Activated CD8-positive, alpha-beta memory T cell treated with anti-CD3 and anti-CD28 coated beads for 1 hour (primary cell): ENCODE data around the gene SCARB1.

Source experiments
- DNase-seq, 2 donors: peaks; one replicate each; pipeline ENCODE4 v3.0.0-alpha.2; 2020; ENCODE audit warnings: low read depth in 1 of 2; ENCODE audit errors: extremely low read depth in 1 of 2

SCARB1 gene

DNA sequence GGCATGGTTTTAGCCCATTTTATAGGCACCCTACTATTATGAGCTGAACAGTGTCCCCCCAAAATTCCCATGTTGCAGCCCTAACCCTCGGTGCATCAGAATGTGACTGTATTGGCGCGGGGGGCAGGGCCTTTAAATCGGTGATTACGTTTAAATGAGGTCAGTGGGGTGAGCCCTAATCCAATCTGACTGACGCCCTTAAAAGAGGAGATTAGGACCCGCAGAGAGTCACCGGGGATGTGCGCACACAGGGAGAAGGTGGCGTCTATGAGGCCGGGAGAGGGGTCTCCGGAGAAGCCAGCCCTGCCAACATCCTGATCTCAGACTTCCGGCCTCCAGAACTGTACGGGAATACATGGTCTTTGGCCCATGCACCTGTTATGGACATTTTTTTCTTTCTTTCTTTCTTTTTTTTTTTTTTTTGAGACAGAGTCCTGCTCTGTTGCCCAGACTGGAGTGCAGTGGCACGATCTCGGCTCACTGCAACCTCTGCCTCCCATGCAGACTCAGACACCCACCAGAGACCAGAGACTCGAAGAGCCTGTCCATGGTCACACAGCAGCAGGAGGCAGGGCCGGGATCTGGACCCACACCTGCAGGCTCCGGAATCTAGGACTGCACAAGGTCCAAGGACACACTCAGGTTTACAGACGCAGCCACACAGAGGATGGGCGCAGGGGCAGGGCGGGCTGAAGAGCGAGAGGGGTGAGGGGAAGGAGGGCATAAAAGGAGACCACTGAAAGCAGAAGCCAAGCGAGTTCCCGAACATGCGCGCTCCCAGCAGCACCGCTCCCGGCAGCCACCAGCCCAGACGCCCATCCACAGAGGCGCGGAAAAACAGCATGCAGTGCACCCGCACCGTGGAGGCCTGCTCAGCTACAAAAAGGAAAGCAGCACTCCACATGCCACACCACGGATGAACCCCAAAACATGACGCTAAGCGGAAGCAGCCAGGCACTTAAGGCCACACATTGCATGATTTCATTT, 19.0 kb downstream of the SCARB1 start:
- no peak for DNase-seq

DNA sequence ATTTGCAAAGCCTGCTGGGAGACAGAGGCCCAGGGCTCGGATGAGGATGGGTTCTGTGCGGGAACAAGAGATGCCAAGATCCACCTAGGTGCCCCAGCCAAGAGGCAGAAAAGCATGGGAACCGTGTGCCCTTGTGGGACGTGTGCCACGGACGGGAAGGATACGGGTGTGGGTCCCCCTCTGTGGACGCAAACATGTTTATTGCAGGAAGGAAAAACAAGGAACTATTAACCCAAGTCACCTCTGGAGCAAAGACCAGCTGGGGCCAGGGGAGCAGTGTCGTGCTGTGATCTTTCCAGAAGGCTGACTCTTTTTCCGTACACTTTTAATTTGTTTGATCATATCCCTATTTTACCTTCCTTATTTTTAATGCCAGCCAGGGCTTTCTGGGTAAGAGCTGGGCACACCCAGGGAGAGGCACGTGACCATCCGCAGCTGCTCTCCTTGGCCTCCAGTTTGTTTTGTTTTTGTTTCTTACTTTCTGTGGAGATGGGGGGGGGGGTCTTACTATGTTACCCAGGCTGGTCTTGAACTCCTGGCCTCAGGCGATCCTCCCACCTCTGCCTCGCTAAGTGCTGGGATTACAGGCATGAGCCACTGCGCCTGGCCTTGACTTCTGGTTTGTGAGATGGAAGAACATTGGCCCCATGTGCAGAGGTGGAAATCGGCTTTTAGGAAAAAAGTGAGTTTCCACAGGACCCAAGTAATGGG, 20.7 kb downstream of the SCARB1 start:
- no peak for DNase-seq

DNA sequence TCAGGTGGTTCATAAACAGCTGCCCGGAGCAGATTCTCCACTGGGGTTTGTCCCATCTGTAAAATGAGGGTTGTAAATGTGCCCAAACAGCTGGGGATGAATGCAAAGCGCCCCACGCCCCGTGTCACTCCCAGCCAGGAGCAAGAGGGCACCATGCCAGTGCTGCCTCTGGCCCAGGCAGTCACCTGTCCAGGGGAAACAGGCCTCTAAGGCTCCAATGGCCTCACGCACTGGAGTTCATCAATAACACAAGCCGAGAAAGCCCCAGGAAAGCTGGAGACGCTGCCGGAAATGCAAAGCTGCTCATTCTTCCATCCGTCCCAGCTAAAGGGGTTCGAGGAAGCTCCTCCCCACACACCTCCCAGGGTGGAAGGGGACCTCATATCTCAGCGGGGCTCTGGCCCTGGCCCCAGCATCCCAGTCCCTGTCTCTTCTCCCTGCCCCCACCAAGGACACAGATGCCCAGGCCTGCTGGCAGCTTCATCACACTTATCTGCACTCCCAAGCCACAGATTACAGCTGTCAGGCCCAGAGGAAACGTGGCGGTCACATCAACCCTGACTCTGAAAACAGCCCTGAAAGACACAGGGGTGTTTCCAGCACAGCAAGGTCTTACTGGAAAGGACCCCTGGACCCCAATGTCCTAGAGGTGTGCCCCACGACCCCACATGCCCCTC, 21.5 kb downstream of the SCARB1 start:
- no peak for DNase-seq

DNA sequence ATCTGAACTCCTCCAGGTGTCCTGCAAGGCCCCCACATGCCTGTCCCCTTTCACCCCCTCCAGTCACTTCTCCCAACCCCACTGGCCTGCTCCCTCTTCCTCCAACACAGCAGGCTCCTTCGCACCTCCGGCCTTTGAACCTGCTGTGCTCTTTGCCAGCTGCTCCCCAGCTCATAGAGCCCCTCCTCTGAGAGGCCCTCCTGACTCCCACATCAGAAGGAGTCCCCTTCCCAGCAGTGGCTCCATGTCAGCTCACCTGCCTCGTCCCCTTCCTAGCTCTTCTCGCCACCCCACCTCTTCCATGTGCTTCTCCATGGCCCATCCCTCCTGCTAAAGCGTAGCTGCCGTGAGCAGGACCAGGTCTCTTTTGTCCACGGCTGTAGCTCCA, 22.1 kb downstream of the SCARB1 start:
- no peak for DNase-seq

DNA sequence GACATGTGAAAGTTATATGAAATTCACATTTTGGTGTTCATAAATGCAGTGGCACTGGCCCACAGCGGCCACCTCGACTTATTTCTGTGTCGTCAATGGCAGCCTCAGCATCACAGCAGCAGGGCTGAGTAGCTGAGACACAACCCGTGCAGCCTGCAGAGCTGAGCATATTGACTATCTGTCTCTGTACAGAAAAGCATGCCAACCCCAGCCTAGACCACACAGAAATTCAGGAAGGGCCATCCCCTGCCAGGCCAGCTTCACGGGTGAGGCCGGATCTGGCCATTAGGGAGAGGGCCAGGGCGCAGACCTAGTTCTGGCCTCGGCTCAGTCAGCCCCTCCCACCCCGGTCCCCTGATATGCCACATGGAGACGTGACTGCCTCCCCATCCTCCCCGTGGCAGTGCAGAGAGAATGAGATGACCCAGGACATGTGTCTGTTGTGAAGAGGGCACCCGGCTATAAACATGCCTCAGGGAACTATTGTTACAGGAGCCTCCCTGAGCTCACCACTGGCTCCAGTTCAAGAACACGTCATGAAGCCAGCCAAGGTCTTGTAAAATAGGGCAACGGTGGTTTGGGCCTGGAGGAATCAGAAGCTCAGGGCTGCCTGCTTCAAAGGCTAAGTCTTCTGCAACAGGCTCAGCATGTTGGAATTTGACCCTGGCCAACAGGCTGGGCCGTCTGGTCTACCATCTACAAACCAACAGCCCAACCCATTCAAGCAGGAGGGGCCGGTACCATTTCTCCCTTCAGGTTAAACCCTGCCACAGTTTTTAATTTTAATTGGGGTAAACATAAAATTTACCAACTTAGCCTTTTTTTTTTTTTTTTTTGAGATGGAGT, 25.5 kb downstream of the SCARB1 start:
- DNase-seq, result no peak

DNA sequence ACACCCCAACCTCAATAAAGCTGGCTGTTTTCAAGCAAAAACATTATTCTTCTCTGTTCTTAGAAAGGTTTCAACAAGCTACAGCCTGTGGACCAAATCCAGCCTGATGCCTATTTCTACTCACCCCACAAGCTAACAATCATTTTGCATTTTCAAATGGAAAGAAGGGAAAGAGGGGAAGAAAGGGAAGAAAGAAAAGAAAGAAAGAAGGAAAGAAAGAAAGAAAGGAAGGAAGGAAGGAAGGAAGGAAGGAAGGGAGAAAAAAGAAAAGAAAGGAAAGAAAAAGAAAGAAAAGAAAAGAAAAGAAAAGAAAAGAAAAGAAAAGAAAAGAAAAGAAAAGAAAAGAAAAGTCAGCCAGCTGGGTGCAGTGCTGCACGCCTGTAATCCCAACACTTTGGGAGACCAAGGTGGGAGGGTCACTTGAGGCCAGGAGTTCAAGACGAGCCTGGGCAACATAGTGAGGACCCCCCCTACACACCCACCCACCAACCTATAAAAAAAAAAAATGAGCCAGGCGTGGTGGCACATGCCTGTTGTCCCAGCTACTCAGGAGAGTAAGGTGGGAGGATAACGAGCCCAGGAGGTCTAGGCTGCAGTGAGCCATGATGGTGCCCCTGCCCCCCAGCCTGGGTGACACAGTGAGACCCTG, 26.3 kb downstream of the SCARB1 start:
- no peak for DNase-seq

DNA sequence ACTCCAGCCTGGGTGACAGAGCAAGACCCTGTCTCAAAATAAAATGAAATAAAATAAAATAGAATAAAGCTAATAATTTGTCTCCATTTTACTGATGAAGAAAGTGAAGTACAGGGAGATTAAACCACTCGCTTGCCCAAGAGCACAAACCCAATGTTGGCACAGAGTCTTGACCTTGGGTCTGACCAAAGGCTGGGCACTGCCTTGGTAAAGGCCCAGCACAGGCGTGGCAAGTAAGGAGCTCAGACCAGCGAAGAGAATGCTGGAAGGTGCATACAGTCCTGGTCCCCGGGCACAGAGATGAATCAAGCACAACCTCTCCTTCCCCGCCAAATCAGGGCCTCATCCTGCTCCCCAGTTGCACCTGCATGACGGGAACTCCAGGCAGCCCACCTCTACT, 26.9 kb downstream of the SCARB1 start:
- no peak for DNase-seq

DNA sequence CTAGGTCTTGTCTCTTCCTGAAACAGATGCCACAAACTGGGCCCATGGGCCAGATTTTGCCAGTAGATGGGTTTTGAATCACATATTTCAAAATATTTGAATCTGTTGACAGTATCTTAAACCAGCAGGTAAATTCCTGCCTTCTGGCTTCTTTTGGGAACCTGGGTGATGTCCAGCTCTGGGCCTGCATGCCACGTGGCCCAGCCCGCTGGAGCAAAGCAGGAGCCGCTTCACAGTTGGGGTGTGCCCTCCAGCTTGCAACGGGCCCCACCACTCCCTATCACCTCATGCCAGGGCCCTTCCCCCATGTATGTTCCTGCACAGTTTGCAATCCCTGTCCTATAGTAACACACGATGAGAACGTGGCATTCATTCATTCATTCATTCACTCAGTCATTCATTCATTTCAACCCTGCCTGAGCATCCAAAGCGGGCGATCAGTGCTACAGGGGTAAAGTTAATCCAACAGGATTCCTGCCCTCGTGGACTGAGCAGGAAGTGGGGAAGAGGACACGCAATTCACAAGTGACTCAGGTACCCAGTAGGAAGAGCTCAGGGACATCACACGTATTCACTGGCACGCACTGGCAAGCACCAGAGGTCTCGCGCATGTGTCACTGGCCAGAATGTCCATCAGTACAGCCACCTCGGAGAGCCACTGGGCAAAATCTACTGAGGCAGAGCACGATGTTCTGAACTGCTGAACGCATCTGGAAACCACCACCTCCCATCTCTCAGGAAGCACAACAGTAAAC, 27.8 kb downstream of the SCARB1 start:
- DNase-seq, result no peak

DNA sequence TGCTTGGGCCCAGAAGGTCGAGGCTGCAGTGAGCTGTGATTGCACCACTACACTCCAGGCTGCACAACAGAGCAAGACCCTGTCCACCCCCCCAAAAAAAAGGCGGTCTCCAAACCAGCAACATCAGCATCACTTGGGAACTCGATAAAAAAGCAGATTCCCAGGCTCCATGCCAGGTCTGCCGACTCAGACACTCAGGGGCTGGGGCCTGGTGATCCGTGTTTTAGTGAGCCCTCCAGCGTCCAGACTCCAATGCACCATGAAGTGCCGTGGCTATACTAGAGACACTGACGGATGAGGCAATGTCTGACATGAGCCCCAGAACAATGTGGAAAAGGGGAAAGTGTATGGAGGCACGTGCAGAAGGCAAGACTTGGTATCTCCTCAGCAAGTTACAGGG, 28.8 kb downstream of the SCARB1 start:
- no peak for DNase-seq

DNA sequence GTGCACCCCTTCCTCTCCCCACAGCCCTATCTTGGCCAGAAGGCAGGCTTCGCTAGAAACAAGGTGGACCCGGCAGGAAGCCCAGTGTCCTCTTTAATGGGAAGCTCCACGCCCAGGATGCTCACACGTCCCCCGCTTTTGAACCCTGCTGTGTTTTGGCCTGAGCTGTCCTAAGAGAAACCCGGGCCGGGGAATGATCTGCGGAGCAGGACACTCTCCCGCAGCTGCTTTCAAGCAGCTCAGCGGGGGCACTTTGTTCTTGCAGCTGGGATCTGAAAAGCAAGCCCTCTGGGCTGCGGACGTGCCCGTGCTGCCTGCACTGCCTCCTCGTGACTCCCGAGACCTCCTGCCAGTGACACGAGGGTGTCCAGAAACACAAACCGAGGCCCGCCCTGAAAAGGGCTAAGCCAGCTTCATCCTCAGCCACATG, 30.0 kb downstream of the SCARB1 start:
- DNase-seq, result no peak

DNA sequence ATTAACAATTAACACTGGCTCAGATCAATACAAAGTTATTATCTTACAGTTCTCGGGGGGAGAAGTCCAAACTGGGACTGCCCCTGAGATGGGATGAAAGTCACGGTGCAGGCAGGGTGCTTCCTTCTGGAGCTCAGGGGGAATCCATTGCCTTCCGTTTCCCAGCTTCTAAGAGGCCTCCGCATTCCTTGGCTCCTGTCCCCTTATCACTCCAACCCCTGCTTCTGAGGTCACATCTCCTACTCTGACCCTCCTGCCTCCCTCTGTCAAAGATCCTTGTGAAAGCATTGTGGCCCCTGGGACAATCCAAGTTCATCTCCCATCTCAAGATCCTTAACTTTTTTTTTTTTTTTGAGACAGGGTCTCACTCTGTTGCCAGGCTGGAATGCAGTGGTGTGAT, 30.8 kb downstream of the SCARB1 start:
- no peak for DNase-seq

DNA sequence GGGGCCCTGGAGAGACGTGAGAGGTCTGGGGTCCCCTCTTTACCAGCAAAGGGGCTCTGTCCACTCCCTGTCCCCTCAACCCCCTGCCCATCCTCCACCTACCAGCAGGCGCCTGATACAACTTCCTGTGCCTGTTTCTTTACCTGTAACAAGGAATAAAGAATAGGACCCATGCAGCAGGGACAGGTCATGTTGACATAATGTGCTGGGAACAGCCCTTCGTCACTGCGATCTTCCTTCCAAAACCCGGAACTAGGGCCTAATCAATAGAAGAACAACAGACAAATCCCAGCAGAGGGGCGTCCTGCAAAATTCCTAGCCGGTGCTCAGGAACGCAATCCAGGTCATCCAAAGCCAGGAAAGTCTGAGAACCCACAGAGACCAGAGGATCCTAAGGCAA, 32.1 kb downstream of the SCARB1 start:
- DNase-seq, result no peak

DNA sequence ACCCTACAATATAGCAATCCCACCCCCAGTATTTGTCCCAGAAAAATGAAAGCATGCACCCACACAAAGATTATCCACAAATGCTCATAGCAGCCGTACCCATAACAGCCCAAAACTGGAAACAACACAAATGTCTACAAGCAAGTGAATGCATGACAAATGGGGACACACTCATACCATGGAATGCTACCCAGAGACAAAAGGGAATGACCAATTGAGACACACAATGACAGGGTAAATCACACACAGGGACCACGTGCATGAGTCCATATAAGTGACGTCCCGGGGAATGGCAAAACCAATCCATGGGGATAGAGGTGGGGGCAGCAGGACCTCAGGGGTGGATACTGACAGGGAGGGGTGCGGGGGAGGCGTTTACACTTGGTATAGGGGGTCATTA, 33.4 kb downstream of the SCARB1 start:
- no peak for DNase-seq

DNA sequence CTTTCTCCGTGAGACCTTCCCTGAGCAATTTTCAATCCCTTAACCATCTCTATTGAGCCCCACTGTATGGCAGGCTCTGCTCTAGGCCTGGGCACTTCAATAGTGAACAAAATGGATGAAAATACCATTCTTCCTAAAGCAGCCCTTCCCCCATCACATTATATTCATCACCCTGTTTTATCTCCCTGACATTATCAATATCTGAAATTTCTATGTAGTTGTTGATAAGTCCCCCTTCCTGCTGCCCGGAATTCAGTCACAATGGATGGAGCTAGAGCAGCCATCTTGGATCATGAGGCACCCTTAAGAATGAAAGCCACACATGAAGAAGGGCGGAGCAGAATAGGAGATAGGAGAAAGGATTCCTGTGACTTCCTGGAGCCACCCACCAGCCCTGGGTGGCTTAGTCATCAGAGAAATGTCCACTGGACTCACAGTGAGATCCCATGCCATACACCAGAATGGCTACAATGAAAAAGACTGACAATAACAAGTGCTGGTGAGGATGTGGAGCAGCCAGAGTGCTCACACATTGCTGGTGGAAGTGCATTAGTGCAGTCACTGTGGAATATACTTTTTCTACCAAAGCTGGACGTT, 33.9 kb downstream of the SCARB1 start:
- DNase-seq, result no peak

DNA sequence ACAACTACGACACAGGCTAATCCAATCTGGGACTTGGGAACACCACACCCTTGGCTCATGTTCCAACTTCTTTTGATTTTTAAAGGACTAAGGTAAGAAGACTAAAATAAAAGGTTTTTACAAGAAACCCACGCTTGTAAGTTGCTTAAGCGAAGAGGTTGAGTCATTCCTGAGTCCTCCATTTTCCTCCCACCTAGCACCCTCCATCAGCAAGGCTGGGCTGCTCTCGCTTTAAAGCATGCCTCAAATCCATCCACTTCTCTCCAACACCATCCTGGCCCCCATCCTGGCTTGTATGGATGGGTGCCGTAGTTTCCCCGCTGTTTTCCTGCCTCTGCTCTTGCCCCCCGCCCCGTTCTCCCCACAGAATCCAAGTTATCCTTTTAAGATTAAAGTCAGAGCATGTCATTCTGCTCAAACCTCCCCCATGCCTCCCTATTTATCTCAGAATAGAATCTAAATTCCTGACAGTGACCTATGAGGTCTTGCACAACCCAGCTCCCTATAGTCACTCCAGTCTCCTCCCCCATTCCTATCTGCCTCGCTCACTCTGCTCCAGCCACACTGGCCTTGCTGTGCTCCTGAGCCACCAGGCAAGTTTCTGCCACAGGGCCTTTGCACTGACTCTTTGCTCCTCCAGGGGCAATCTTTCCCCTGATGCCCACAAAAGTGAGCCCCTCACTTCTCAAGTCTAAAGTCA, 34.5 kb downstream of the SCARB1 start:
- no peak for DNase-seq

DNA sequence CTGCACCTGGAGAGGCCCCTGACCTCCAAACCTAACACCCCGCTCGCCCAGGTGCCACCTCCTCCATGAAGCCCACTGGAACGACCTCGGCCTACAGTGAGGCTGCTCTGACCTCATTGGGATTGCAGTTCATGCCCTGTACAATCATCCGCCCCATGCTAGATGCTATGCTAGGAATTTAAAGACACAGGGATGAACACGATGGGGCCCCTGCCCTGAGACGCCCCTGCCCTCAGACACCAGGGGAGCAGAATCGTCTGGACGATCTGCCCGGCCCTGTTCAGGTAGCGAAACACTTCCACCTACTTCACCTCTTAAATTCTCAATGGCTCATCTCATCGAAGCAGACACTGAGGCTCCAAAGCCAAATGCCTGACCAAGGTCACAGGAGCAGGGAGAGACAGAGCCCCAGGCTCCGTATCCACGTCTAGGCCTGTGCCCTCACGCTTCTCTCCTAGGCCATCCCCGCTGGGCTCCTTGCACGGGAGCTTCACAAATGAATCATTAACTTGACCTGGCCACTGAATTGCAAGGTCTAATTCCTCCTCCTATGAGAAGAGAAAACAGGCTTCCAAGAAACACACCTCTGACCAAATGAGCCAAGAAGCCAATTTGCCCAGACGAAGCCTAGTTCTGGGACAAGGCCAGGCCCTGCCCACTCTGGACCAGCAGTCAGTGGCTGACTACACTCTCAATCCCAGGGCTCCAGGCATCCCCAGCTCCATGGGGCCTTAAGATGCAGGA, 35.2 kb downstream of the SCARB1 start:
- no peak for DNase-seq

DNA sequence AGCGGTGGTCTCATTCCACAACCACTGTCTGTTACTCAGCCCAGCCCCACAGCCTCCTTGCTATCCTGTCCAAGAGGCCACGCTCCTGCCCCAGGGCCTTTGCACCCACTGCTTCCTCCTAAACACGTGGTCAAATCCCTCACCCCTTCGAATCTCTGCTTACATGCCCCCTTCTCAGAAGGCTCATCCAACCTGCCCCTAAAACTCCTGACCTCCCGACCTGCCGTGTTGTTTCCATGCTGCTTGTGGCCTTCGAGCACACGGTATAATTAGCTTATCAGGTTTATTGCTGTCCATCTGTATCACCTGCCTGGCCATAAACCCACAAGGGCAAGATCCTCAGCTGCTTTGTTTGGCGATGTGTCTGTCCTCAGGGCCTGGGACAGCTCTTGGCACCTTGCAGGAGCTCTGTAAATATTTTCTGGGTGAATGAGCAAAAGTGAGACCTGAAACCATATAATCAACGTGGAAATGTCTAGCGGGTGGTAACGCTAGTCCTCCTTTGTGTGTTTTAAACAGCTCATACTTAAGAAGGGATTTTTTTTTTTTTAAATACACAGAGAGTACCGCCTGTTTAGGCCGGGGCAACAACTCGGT, 36.0 kb downstream of the SCARB1 start:
- DNase-seq, result no peak
